Endothelial cell of umbilical vein (primary cell): ENCODE results near the gene ARRDC1. TPM values are rescaled to one million over a fixed set of nuclear protein-coding genes. Genes with fewer than 3 reads are reported as not detected.

Experiments
- BruUV-seq: library from RNA; stranded (reverse); fragments of 400-500 nt; replicated peaks from 2 replicates; lab custom pipeline; 2021; lab: Mats Ljungman, UMichigan
- CTCF ChIA-PET: fragments of 300-600, 350-600 bp; sonication (Branson Sonifier 250); formaldehyde crosslinking; loops from one replicate; lab custom pipeline; 2021; ENCODE audit warnings: antibody characterized with exemption, inconsistent platforms; lab: Charles Lee
- POLR2A ChIA-PET: fragments of 300-600, 350-600 bp; sonication (Branson Sonifier 250); formaldehyde crosslinking; loops from one replicate; lab custom pipeline; 2021; ENCODE audit warnings: antibody characterized with exemption, inconsistent platforms; lab: Charles Lee
- DNase-seq: peaks from one replicate; pipeline ENCODE4 v3.0.0-alpha.2; 2011; ENCODE audit warnings: low read depth, low spot score
- FAIRE-seq: peaks from 2 replicates; lab custom pipeline; 2011; peaks lifted over from hg19 to GRCh38; lab: Jason Lieb, UNC
- H2AFZ ChIP-seq: 2 replicates; pipeline ENCODE4 v1.6.0; 2012; ENCODE audit warnings: low read depth, low read length, control low read depth, inconsistent platforms
- H3K27ac ChIP-seq: 2 replicates; pipeline ENCODE4 v1.5.1; 2011; ENCODE audit warnings: low read depth, mild to moderate bottlenecking, control low read depth, low read length, moderate library complexity; ENCODE audit not compliant: insufficient read depth
- H3K27me3 ChIP-seq, 2 experiments: 2 replicates each; pipeline versions ENCODE4 v1.6.0 to v1.6.1; 2011; ENCODE audit warnings: low read length in 2 of 2, mixed read lengths in 1 of 2; ENCODE audit not compliant: control insufficient read depth in 2 of 2, insufficient read depth in 2 of 2
- H3K36me3 ChIP-seq, 2 experiments: 2 replicates in 1 of 2; 3 replicates in 1 of 2; pipeline ENCODE4 v1.5.1; 2011; ENCODE audit warnings: low read length in 2 of 2, mild to moderate bottlenecking in 1 of 2, moderate library complexity in 1 of 2; ENCODE audit not compliant: control insufficient read depth in 2 of 2, insufficient read depth in 2 of 2; ENCODE audit errors: extremely low read depth in 1 of 2
- H3K4me1 ChIP-seq: 3 replicates; pipeline ENCODE4 v1.5.1; 2011; ENCODE audit warnings: mild to moderate bottlenecking, low read length; ENCODE audit not compliant: control insufficient read depth, insufficient read depth; ENCODE audit errors: extremely low read depth
- H3K4me2 ChIP-seq: 2 replicates; pipeline ENCODE4 v1.6.1; 2011; ENCODE audit warnings: low read length, control low read depth, mixed read lengths; ENCODE audit not compliant: insufficient read depth
- H3K4me3 ChIP-seq, 3 experiments: fragments of 200-600 bp in 1 of 3; sonication (generic), shearing (Covaris generic) in 1 of 3; replicated peaks in 1 of 3; 2 replicates each; pipeline ENCODE4 v1.5.1; 2011 to 2016; ENCODE audit warnings: control low read depth in 3 of 3, low read length in 3 of 3, mild to moderate bottlenecking in 2 of 3, inconsistent platforms in 1 of 3, low read depth in 1 of 3, moderate library complexity in 1 of 3; ENCODE audit not compliant: insufficient read depth in 1 of 3
- H3K79me2 ChIP-seq: 2 replicates; pipeline ENCODE4 v1.6.0; 2012; ENCODE audit warnings: low read length, inconsistent platforms; ENCODE audit not compliant: control insufficient read depth, insufficient read depth
- H3K9ac ChIP-seq: replicated peaks from 2 replicates; pipeline ENCODE3; 2011; ENCODE audit warnings: low read length, control low read depth; ENCODE audit not compliant: insufficient read depth; ENCODE audit errors: extremely low read depth
- H3K9me1 ChIP-seq: replicated peaks from 3 replicates; pipeline ENCODE4 v1.6.0; 2011; ENCODE audit warnings: mild to moderate bottlenecking, low read length; ENCODE audit not compliant: control insufficient read depth, insufficient read depth; ENCODE audit errors: extremely low read depth
- H3K9me3 ChIP-seq: replicated peaks from 2 replicates; pipeline ENCODE4 v1.5.1; 2012; ENCODE audit warnings: low read length, inconsistent platforms; ENCODE audit not compliant: control insufficient read depth, insufficient read depth
- H4K20me1 ChIP-seq: replicated peaks from 2 replicates; pipeline ENCODE3; 2011; ENCODE audit warnings: mild to moderate bottlenecking, low read length; ENCODE audit not compliant: control insufficient read depth, insufficient read depth; ENCODE audit errors: extremely low read depth
- CTCF ChIP-seq, 2 donors: IDR thresholded peaks; 1 replicate in 1 of 2; 2 replicates in 1 of 2; pipeline ENCODE4 v1.5.1; 2011; ENCODE audit warnings: low read length in 2 of 2, mild to moderate bottlenecking in 2 of 2, moderate library complexity in 2 of 2, control low read depth in 1 of 2, inconsistent platforms in 1 of 2, low read depth in 1 of 2; ENCODE audit not compliant: insufficient read depth in 1 of 2; ENCODE audit errors: extremely low read depth in 1 of 2
- EZH2 ChIP-seq: IDR thresholded peaks from 2 replicates; pipeline ENCODE4 v1.6.1; 2012; ENCODE audit warnings: borderline replicate concordance, low read depth, mild to moderate bottlenecking, moderate library complexity, low read length, inconsistent platforms; ENCODE audit not compliant: severe bottlenecking
- FOS ChIP-seq: IDR thresholded peaks from 2 replicates; pipeline ENCODE4 v1.6.1; 2011; ENCODE audit warnings: mild to moderate bottlenecking, low read length, moderate library complexity, borderline replicate concordance; ENCODE audit not compliant: insufficient read depth
- GATA2 ChIP-seq: IDR thresholded peaks from 2 replicates; pipeline ENCODE4 v1.7.0; 2011; ENCODE audit warnings: low read depth, mild to moderate bottlenecking, moderate library complexity, mixed read lengths, low read length; ENCODE audit not compliant: insufficient read length, insufficient read depth
- JUN ChIP-seq: IDR thresholded peaks from 2 replicates; pipeline ENCODE4 v1.6.1; 2011; ENCODE audit warnings: borderline replicate concordance, low read depth; ENCODE audit not compliant: insufficient read length, insufficient read depth
- MAX ChIP-seq: IDR thresholded peaks from 2 replicates; pipeline ENCODE4 v1.6.1; 2011; ENCODE audit not compliant: insufficient read depth, insufficient read length
- MYC ChIP-seq: IDR thresholded peaks from one replicate; pipeline ENCODE4 v1.6.1; 2011; ENCODE audit warnings: mild to moderate bottlenecking, low read depth, low read length
- POLR2A ChIP-seq: IDR thresholded peaks from 2 replicates; pipeline ENCODE4 v1.6.1; 2012; ENCODE audit warnings: low read depth, mild to moderate bottlenecking, control low read depth, low read length
- POLR2AphosphoS5 ChIP-seq: IDR thresholded peaks from 2 replicates; pipeline ENCODE4 v1.6.1; 2012; ENCODE audit warnings: low read depth, mild to moderate bottlenecking, control low read depth, low read length, moderate library complexity; ENCODE audit not compliant: insufficient read depth
- dilution Hi-C: fragments of 300-500 bp; cut with MboI; formaldehyde crosslinking; loops from one replicate; pipeline ENCODE4 v1.15.0; 2019; ENCODE audit warnings: low sequenced_read_pairs; ENCODE audit not compliant: extremely low pct_ligation_motif_present
- intact Hi-C: fragments of 100-400 bp; cut with micrococcal nuclease; formaldehyde crosslinking; loops from one replicate; pipeline ENCODE4 v1.10.0; 2022
- polyA plus RNA-seq, 4 experiments: library from polyadenylated mRNA; depleted of rRNA in 3 of 4; stranded (reverse) in 3 of 4; unstranded in 1 of 4; fragments of >200 nt; gene quantifications; 2 replicates each; pipeline versions ENCODE4 v1.2.1 to v1.2.3, GENCODE V29; 2011 to 2012; ENCODE audit warnings: missing spikeins in 1 of 4
- total RNA-seq: library from RNA; stranded (reverse); gene quantifications from 2 replicates; pipeline ENCODE4 v1.2.3, GENCODE V29; 2021

ARRDC1 gene
- total and polyA plus RNA-seq, 2 donors (not counting 3 experiments of a cell fraction or from before 2014, with no cell fraction given): 22.5 to 51.0 TPM

- Histone ChIP-seq H3K4me3 (no peak overlapping the region), H3K9me1 (no peaks in the 10 kb centered on the region), H3K9ac (no peak overlapping the region), H3K36me3 (no peaks in the 10 kb centered on the region), H3K27ac (no peak overlapping the region), H4K20me1 (no peaks in the 10 kb centered on the region), H2AFZ (no peak overlapping the region), H3K27me3 (no peaks in the 10 kb centered on the region), H3K79me2 (no peaks in the 10 kb centered on the region), H3K9me3 (no peaks in the 10 kb centered on the region), H3K4me2 (no peak overlapping the region), H3K4me1 (peaks cover 5% of the 10 kb centered on the region)
- POLR2A ChIA-PET: interaction anchor here (1.2 kb wide), 1 partner anchor 24 kb away, joined by 3 read pairs; the partner anchor contains the start of gene DPH7
- dilution Hi-C loops (no loop called here), intact Hi-C loops (no loop called here)
- FAIRE-seq (no peak), DNase-seq (no peak)
- CTCF ChIA-PET: interaction anchor here (0.9 to 1.3 kb wide), 2 partner anchors 11 to 21 kb away, joined by 3 to 5 read pairs; no protein-coding TSS in a partner anchor
- BruUV-seq: no TSS peak
- TF ChIP-seq POLR2A (no peak), GATA2 (no peak), JUN (no peak), MAX (no peak), FOS (no peak), CTCF (IDR thresholded peaks at IDR 0.05; ENCODE audit: extremely low read depth in 1 of 2, insufficient read depth in 1 of 2, low read depth in 1 of 2, low read length in 2 of 2) (no peak), POLR2AphosphoS5 (no peak), MYC (no peak), EZH2 (no peak)
Observed at GRCh38 chr9:137602661-137603060, 2.8 kb upstream of the ARRDC1 start.
